ENCODE data around the gene TGFBR2. TPM values are rescaled to one million over a fixed set of nuclear protein-coding genes. Genes with fewer than 3 reads are reported as not detected.
A peak's percentile ranks its signal among the peaks of the same experiment; 100 is the strongest.

TGFBR2 gene
- total RNA-seq, 1 experiment from 2014 or later = 103 TPM

GRCh38 chr3:30683769-30684168 is 77.4 kb downstream of the TGFBR2 start:
- Mint-ChIP-seq H3K27ac (ENCODE audit: low read depth, unreplicated experiment) (peak overlapping the region; percentile 11), H3K36me3 (ENCODE audit: insufficient read depth, unreplicated experiment) (peaks cover 98% of the 10 kb centered on the region)

GRCh38 chr3:30684356-30684755 is 78.0 kb downstream of the TGFBR2 start:
- H3K4me3 Mint-ChIP-seq (ENCODE audit: unreplicated experiment) = no peak overlapping the region
- BruUV-seq (replicated peaks) = no TSS peak
- intact Hi-C loops (cut with micrococcal nuclease) = no loop called here
- H3K4me1 Mint-ChIP-seq (ENCODE audit: insufficient read depth, unreplicated experiment) = peaks cover 50% of the 10 kb centered on the region
- peak overlapping the region; percentile 11 for H3K27ac Mint-ChIP-seq (ENCODE audit: low read depth, unreplicated experiment)
- no peak for DNase-seq (ENCODE audit: unreplicated experiment)
- CTCF ChIA-PET = interaction anchor here (1.1 to 1.3 kb wide), 2 partner anchors 9 to 10 kb away, joined by 5 read pairs; no protein-coding TSS in a partner anchor
- H3K36me3 Mint-ChIP-seq (ENCODE audit: insufficient read depth, unreplicated experiment) = peaks cover 98% of the 10 kb centered on the region
- H3K9me3 Mint-ChIP-seq (ENCODE audit: unreplicated experiment) = no peaks in the 10 kb centered on the region
- H3K27me3 Mint-ChIP-seq (ENCODE audit: insufficient read depth, unreplicated experiment) = no peaks in the 10 kb centered on the region
- no peak for TF ChIP-seq CTCF (IDR thresholded peaks at IDR 0.05; ENCODE audit: unreplicated experiment)
- POLR2A ChIA-PET = no interaction called here

More at GRCh38 chr3:30683769-30684168, 77.4 kb downstream of the TGFBR2 start:
- intact Hi-C loops (cut with micrococcal nuclease) = no loop called here
- no TSS peak for BruUV-seq (replicated peaks)
- H3K4me1 Mint-ChIP-seq (ENCODE audit: insufficient read depth, unreplicated experiment) = peaks cover 50% of the 10 kb centered on the region
- no peaks in the 10 kb centered on the region for H3K27me3 Mint-ChIP-seq (ENCODE audit: insufficient read depth, unreplicated experiment)
- ChIA-PET POLR2A (interaction anchor here (0.7 kb wide), 1 partner anchor 18 kb away, joined by 3 read pairs; no protein-coding TSS in a partner anchor), CTCF (interaction anchor here (1.3 kb wide), 1 partner anchor 9 kb away, joined by 5 read pairs; no protein-coding TSS in a partner anchor)
- no peak for DNase-seq (ENCODE audit: unreplicated experiment)
- no peak for TF ChIP-seq CTCF (IDR thresholded peaks at IDR 0.05; ENCODE audit: unreplicated experiment)
- H3K9me3 Mint-ChIP-seq (ENCODE audit: unreplicated experiment) = no peaks in the 10 kb centered on the region
- no peak overlapping the region for H3K4me3 Mint-ChIP-seq (ENCODE audit: unreplicated experiment)

- no TSS peak for BruUV-seq (replicated peaks)
- peaks cover 98% of the 10 kb centered on the region for H3K36me3 Mint-ChIP-seq (ENCODE audit: insufficient read depth, unreplicated experiment)
- H3K27ac Mint-ChIP-seq (ENCODE audit: low read depth, unreplicated experiment) = peak overlapping the region; percentile 96
- DNase-seq (ENCODE audit: unreplicated experiment) = no peak
- intact Hi-C loops (cut with micrococcal nuclease) = no loop called here
- CTCF ChIA-PET = interaction anchor here (1.1 to 1.3 kb wide), 2 partner anchors 8 to 9 kb away, joined by 5 read pairs; no protein-coding TSS in a partner anchor
- no peak for TF ChIP-seq CTCF (IDR thresholded peaks at IDR 0.05; ENCODE audit: unreplicated experiment)
- peaks cover 49% of the 10 kb centered on the region for H3K4me1 Mint-ChIP-seq (ENCODE audit: insufficient read depth, unreplicated experiment)
- H3K4me3 Mint-ChIP-seq (ENCODE audit: unreplicated experiment) = no peak overlapping the region
- POLR2A ChIA-PET = interaction anchor here (1.4 kb wide), 1 partner anchor 75 kb away, joined by 3 read pairs; no protein-coding TSS in a partner anchor
- no peaks in the 10 kb centered on the region for H3K9me3 Mint-ChIP-seq (ENCODE audit: unreplicated experiment)
- no peaks in the 10 kb centered on the region for H3K27me3 Mint-ChIP-seq (ENCODE audit: insufficient read depth, unreplicated experiment)
Observed at GRCh38 chr3:30685267-30685667, 78.9 kb downstream of the TGFBR2 start.

- ChIA-PET POLR2A (interaction anchor here (0.7 to 1.4 kb wide), 2 partner anchors 9 to 75 kb away, joined by 3 read pairs; no protein-coding TSS in a partner anchor), CTCF (interaction anchor here (0.6 kb wide), 1 partner anchor 1164 kb away, joined by 4 read pairs; no protein-coding TSS in a partner anchor)
- no peak for TF ChIP-seq CTCF (IDR thresholded peaks at IDR 0.05; ENCODE audit: unreplicated experiment)
- Mint-ChIP-seq H3K9me3 (ENCODE audit: unreplicated experiment) (no peaks in the 10 kb centered on the region), H3K36me3 (ENCODE audit: insufficient read depth, unreplicated experiment) (peaks cover 98% of the 10 kb centered on the region), H3K27me3 (ENCODE audit: insufficient read depth, unreplicated experiment) (no peaks in the 10 kb centered on the region), H3K4me3 (ENCODE audit: unreplicated experiment) (no peak overlapping the region), H3K4me1 (ENCODE audit: insufficient read depth, unreplicated experiment) (peaks cover 50% of the 10 kb centered on the region), H3K27ac (ENCODE audit: low read depth, unreplicated experiment) (peak overlapping the region; percentile 96)
- no peak for DNase-seq (ENCODE audit: unreplicated experiment)
- intact Hi-C loops (cut with micrococcal nuclease) = no loop called here
- BruUV-seq (replicated peaks) = no TSS peak
Observed at GRCh38 chr3:30686176-30686575, 79.8 kb downstream of the TGFBR2 start.

All from MCF 10A (cell line).